Hepatocyte (in vitro differentiated cells): ENCODE measurements around the gene ARSG. TPM values are rescaled to one million over a fixed set of nuclear protein-coding genes. Genes with fewer than 3 reads are reported as not detected.
"Not testable (repeated sequence)": the region's sequence is repeated elsewhere in the genome, so short reads cannot be mapped to it uniquely, and the experiment has no call there.

Source experiments
- DNase-seq: peaks from one replicate; pipeline ENCODE4 v3.0.0-alpha.2; 2016; ENCODE audit warnings: low spot score
- H2AFZ ChIP-seq: fragments of 200-600 bp; sonication (generic); 2 replicates; pipeline ENCODE4 v1.6.0; 2016; ENCODE audit warnings: antibody characterized with exemption, mild to moderate bottlenecking
- H3K27ac ChIP-seq: fragments of 200-600 bp; sonication (generic); 2 replicates; pipeline ENCODE4 v1.5.1; 2016; ENCODE audit warnings: mild to moderate bottlenecking
- H3K27me3 ChIP-seq: fragments of 200-600 bp; sonication (generic); 2 replicates; pipeline ENCODE4 v1.6.1; 2016
- H3K36me3 ChIP-seq: fragments of 200-600 bp; sonication (generic); replicated peaks from 2 replicates; pipeline ENCODE4 v1.5.1; 2016; ENCODE audit warnings: low read depth; ENCODE audit not compliant: insufficient read depth
- H3K4me1 ChIP-seq: fragments of 200-600 bp; sonication (generic); 2 replicates; pipeline ENCODE4 v1.5.1; 2016; ENCODE audit warnings: mild to moderate bottlenecking, moderate library complexity; ENCODE audit not compliant: insufficient read depth
- H3K4me2 ChIP-seq: fragments of 200-600 bp; sonication (generic); 2 replicates; pipeline ENCODE4 v1.6.0; 2016
- H3K4me3 ChIP-seq: fragments of 200-600 bp; sonication (generic); 2 replicates; pipeline ENCODE4 v1.5.1; 2016; ENCODE audit warnings: mild to moderate bottlenecking
- H3K79me2 ChIP-seq: fragments of 200-600 bp; sonication (generic); 2 replicates; pipeline ENCODE4 v1.6.0; 2017; ENCODE audit warnings: mild to moderate bottlenecking
- H3K9me2 ChIP-seq: fragments of 200-600 bp; sonication (generic); replicated peaks from 2 replicates; pipeline ENCODE4 v1.6.0; 2017; ENCODE audit warnings: mild to moderate bottlenecking; ENCODE audit not compliant: insufficient read depth
- H3K9me3 ChIP-seq: fragments of 200-600 bp; sonication (generic); 2 replicates; pipeline ENCODE4 v1.5.1; 2016; ENCODE audit warnings: low read depth, mild to moderate bottlenecking
- H4K20me1 ChIP-seq: fragments of 200-600 bp; sonication (generic); 2 replicates; pipeline ENCODE4 v1.6.0; 2016; ENCODE audit warnings: mild to moderate bottlenecking; ENCODE audit not compliant: insufficient read depth, poor library complexity, severe bottlenecking
- CTCF ChIP-seq: fragments of 200-600 bp; sonication (generic); IDR thresholded peaks from 2 replicates; pipeline ENCODE4 v1.5.1; 2016; ENCODE audit warnings: antibody characterized with exemption, mild to moderate bottlenecking; ENCODE audit not compliant: poor library complexity
- EZH2 ChIP-seq: fragments of 200-600 bp; sonication (generic); IDR thresholded peaks from 2 replicates; pipeline ENCODE4 v1.6.1; 2016; ENCODE audit warnings: antibody characterized with exemption, mild to moderate bottlenecking, borderline replicate concordance
- EZH2phosphoT487 ChIP-seq: fragments of 200-600 bp; sonication (generic); IDR thresholded peaks from one replicate; pipeline ENCODE4 v1.6.1; 2018; ENCODE audit warnings: antibody characterized with exemption, mild to moderate bottlenecking, low read depth, moderate library complexity; ENCODE audit not compliant: unreplicated experiment, severe bottlenecking
- WGBS: methylation state at CpG from one replicate; pipeline ENCODE4 v1.1.6; 2016; ENCODE audit warnings: low lambda C conversion rate; ENCODE audit errors: missing lambda C conversion rate; 5-methylcytosine and 5-hydroxymethylcytosine counted together
- polyA plus RNA-seq: library from polyadenylated mRNA; unstranded; fragments of >200 nt; fragmentation: Nextera tagmentation; extraction: Ambion mirVana; gene quantifications from 2 replicates; pipeline ENCODE4 v1.2.1, GENCODE V29; 2016
- total RNA-seq: library from RNA; depleted of rRNA; stranded (reverse); fragments of >200 nt; gene quantifications from 2 replicates; pipeline ENCODE4 v1.2.3, GENCODE V29; 2014

ARSG gene
- total and polyA plus RNA-seq, 2 experiments from 2014 or later: 1.3 to 1.4 TPM

DNA sequence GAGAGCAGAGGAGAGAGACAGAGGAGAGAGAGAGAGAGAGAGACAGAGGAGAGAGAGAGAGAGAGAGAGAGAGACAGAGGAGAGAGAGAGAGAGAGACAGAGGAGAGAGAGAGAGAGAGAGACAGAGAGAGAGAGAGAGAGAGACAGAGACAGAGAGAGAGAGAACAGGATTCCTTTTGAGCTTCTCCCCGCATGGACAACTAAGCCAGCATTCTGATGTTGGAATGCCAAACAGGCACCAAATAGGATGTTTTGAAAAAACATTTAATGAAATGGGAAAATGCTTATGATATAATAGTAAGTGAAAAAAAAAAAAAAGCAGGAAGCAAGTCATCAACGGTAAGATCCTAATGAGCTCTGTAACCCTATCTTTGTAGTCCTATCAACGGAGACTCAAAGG is 60.7 kb downstream of the ARSG start:
- TF ChIP-seq EZH2phosphoT487: no peak
- TF ChIP-seq EZH2: no peak
- no peak for TF ChIP-seq CTCF
- WGBS: 53% methylated on average over 3 of the region's 3 CpGs

DNA sequence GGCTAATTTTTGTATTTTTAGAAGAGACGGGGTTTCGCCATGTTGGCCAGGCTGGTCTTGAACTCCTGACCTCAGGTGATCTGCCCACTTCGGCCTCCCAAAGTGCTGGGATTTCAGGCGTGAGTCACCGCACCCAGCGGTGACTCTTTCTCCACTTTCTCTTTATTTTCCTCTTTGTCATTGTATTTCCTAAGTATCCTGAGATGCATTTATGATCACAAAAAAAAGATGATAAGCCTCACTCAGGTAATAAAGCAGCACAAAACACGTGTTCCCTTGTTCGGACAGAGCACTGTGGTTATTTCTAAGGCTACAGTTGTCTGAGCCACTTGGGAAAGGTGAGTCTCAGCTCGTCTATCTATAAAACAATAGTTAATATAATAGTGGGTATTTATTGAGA is 61.4 kb downstream of the ARSG start:
- WGBS: 95% methylated on average over 9 of the region's 9 CpGs
- not testable (repeated sequence) for H3K27me3 ChIP-seq

More for the DNA sequence above, 60.7 kb downstream of the ARSG start:
- no peak overlapping the region for H3K4me3 ChIP-seq
- no peak overlapping the region for H3K27ac ChIP-seq
- no peak for DNase-seq
- no peak overlapping the region for H3K4me2 ChIP-seq
- H3K4me1 ChIP-seq: no peaks in the 10 kb centered on the region
- H3K27me3 ChIP-seq: no peaks in the 10 kb centered on the region
- H4K20me1 ChIP-seq: no peaks in the 10 kb centered on the region
- H3K79me2 ChIP-seq: no peaks in the 10 kb centered on the region
- no peak overlapping the region for H2AFZ ChIP-seq
- no peaks in the 10 kb centered on the region for H3K9me2 ChIP-seq
- H3K9me3 ChIP-seq: no peaks in the 10 kb centered on the region
- H3K36me3 ChIP-seq: no peaks in the 10 kb centered on the region

DNA sequence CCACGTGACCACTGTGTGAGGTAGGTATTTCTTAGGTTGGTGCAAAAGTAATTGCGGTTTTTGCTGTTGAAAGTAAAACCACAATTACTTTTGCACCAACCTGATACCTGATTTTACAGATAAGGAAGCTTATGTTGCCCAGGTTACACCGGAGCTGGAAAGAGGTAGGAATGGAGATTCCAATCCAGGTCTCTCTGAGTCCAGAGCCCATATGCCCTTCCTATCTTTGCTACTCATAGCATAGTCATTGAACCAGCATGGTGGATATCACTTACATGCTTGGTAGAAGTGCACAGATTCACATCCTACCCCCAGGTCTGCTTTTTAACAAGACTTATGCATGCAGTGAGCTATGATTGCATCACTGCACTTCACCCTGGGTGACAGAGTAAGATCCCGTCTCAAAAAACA is 61.8 kb downstream of the ARSG start:
- TF ChIP-seq EZH2phosphoT487 (no peak), CTCF (no peak), EZH2 (no peak)
- Histone ChIP-seq H2AFZ (no peak overlapping the region), H3K79me2 (no peaks in the 10 kb centered on the region), H3K36me3 (no peaks in the 10 kb centered on the region), H3K27ac (no peak overlapping the region), H3K4me2 (no peak overlapping the region), H3K9me3 (no peaks in the 10 kb centered on the region), H3K4me1 (no peaks in the 10 kb centered on the region), H3K9me2 (no peaks in the 10 kb centered on the region), H3K4me3 (no peak overlapping the region), H4K20me1 (no peaks in the 10 kb centered on the region), H3K27me3 (no peaks in the 10 kb centered on the region)
- DNase-seq: no peak
- WGBS: 86% methylated on average over 4 of the region's 4 CpGs

More for the DNA sequence above, 61.4 kb downstream of the ARSG start:
- H3K4me2 ChIP-seq, H3K4me3 ChIP-seq, H4K20me1 ChIP-seq, H3K9me3 ChIP-seq, DNase-seq, H2AFZ ChIP-seq, H3K36me3 ChIP-seq, H3K4me1 ChIP-seq, H3K9me2 ChIP-seq, H3K79me2 ChIP-seq, H3K27ac ChIP-seq: not testable (repeated sequence)

DNA sequence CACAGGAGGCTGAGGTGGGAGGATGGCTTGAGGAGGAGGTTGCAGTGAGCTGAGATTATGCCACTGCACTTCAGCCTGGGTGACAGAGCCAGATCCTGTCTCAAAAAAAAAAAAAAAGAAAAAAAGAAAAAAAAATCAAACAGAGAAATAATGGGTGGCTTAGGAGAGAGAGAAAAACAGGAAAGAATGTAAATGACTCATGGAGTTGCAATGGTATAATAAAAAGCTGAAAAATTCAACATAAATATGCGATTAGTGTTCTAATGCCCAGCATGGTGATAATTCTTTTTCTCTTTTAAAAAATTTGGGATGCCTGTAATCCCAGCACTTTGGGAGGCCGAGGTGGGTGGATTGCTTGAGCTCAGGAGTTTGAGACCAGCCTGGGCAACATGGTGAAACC is 63.0 kb downstream of the ARSG start:
- not testable (repeated sequence) for H3K79me2 ChIP-seq, H3K36me3 ChIP-seq, H3K4me1 ChIP-seq, H3K9me2 ChIP-seq, DNase-seq, H3K27ac ChIP-seq, H3K4me3 ChIP-seq, H4K20me1 ChIP-seq, H2AFZ ChIP-seq, H3K4me2 ChIP-seq, H3K27me3 ChIP-seq, H3K9me3 ChIP-seq
- WGBS: 80% methylated on average over 2 of the region's 2 CpGs

- 86% methylated on average over 5 of the region's 5 CpGs for whole genome bisulfite sequencing
- H3K4me2 ChIP-seq: not testable (repeated sequence)
These were observed 63.8 kb downstream of the ARSG start for GRCh38 chr17:68355108-68355507.

More at GRCh38 chr17:68355108-68355507, 63.8 kb downstream of the ARSG start:
- H2AFZ ChIP-seq, H3K27me3 ChIP-seq, DNase-seq, H3K79me2 ChIP-seq, H3K36me3 ChIP-seq, H3K9me2 ChIP-seq, H4K20me1 ChIP-seq, H3K4me1 ChIP-seq, H3K27ac ChIP-seq, H3K9me3 ChIP-seq, H3K4me3 ChIP-seq: not testable (repeated sequence)
